A549 (cell line): ENCODE data around the gene NDUFA11.

Source experiments
- CBX8 ChIP-seq: fragments of 200-600 bp; sonication (generic); IDR thresholded peaks from 2 replicates; pipeline ENCODE4 v1.6.1; 2016
- CEBPB ChIP-seq, 2 experiments: fragments of >200 bp in 1 of 2; sonication (Bioruptor Twin) in 1 of 2; formaldehyde crosslinking in 1 of 2; IDR thresholded peaks; 2 replicates each; pipeline ENCODE4 v1.6.1; 2012 to 2016
- CHD2 ChIP-seq: fragments of 150-350 bp; IDR thresholded peaks from 2 replicates; pipeline ENCODE4 v1.6.1; 2014; ENCODE audit warnings: low read length; ENCODE audit not compliant: partially characterized antibody
- EHMT2 ChIP-seq: fragments of 200-600 bp; sonication (generic); IDR thresholded peaks from 2 replicates; pipeline ENCODE4 v1.6.1; 2016; ENCODE audit warnings: antibody characterized with exemption, low read depth, mild to moderate bottlenecking, moderate library complexity
- EP300 ChIP-seq, 2 experiments: fragments of >200 bp; sonication (Bioruptor Twin); formaldehyde crosslinking; IDR thresholded peaks; 2 replicates in 1 of 2; 3 replicates in 1 of 2; pipeline ENCODE4 v1.6.1; 2016 to 2017
- FOSB ChIP-seq: fragments of 250-450 bp; sonication (Bioruptor Pico); IDR thresholded peaks from 2 replicates; pipeline ENCODE4 v1.5.0; 2020; ENCODE audit warnings: mild to moderate bottlenecking, moderate library complexity
- MAFK ChIP-seq: fragments of 450-650 bp; IDR thresholded peaks from 2 replicates; pipeline ENCODE4 v1.6.1; 2014; ENCODE audit not compliant: partially characterized antibody
- MYC ChIP-seq: IDR thresholded peaks from 2 replicates; pipeline ENCODE4 v1.6.1; 2012; ENCODE audit warnings: mild to moderate bottlenecking, inconsistent platforms, low read length, improper control_type of control experiment, borderline replicate concordance
- NR3C1 ChIP-seq: fragments of >200 bp; sonication (Bioruptor Twin); formaldehyde crosslinking; IDR thresholded peaks from 3 replicates; pipeline ENCODE4 v1.6.1; 2017
- RFX5 ChIP-seq: fragments of 450-650 bp; IDR thresholded peaks from 2 replicates; pipeline ENCODE4 v1.7.1; 2014; ENCODE audit warnings: antibody characterized with exemption, mild to moderate bottlenecking, moderate library complexity
- TF ChIP-seq, protein P1 (sequence below): fragments of >200 bp; sonication (Bioruptor Twin); formaldehyde crosslinking; IDR thresholded peaks from 3 replicates; pipeline ENCODE4 v1.5.1; 2016
- TF ChIP-seq, protein P2 (sequence below): IDR thresholded peaks from 2 replicates; pipeline ENCODE4 v1.6.1; 2012
- TF ChIP-seq, protein P3 (sequence below): fragments of 150-350 bp; IDR thresholded peaks from 2 replicates; pipeline ENCODE4 v1.6.1; 2014; ENCODE audit warnings: low read depth, mild to moderate bottlenecking, low read length
- TF ChIP-seq, protein P4 (sequence below): IDR thresholded peaks from 2 replicates; pipeline ENCODE4 v1.6.1; 2012

DNA sequence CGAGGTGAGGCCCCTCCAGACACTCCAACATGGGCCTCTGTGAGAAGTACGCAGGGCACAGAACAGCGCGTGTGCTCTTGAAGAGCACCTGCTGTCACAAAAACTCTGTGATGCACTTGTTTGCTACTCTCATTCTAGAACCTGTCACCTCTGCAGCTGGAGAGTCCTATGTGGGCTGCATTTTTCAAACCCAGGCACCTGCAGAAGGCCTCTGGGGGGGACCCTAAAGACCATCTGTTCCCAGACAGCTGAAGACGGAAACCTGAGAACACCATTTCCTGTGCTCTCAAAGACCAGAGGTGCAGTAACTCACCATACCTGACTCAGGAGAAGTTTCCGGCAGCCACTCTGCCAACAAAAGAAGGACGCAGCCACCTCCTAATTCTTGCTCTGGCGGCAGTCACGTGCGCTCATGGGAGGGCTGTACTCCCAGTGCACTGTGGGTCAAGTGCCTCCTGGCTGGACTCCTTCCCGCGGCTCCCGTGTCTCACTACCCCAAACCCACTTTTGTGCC lies 46.3 kb upstream of the NDUFA11 start:
- TF ChIP-seq CBX8 (no peak), RFX5 (no peak), MYC (no peak), MAFK (no peak), EP300 (IDR thresholded peaks at IDR 0.05) (no peak), CEBPB (IDR thresholded peaks at IDR 0.05) (no peak), CHD2 (no peak), EHMT2 (no peak), FOSB (CRISPR knock-in tag) (no peak), NR3C1 (no peak)
- TF ChIP-seq, protein P1, sequence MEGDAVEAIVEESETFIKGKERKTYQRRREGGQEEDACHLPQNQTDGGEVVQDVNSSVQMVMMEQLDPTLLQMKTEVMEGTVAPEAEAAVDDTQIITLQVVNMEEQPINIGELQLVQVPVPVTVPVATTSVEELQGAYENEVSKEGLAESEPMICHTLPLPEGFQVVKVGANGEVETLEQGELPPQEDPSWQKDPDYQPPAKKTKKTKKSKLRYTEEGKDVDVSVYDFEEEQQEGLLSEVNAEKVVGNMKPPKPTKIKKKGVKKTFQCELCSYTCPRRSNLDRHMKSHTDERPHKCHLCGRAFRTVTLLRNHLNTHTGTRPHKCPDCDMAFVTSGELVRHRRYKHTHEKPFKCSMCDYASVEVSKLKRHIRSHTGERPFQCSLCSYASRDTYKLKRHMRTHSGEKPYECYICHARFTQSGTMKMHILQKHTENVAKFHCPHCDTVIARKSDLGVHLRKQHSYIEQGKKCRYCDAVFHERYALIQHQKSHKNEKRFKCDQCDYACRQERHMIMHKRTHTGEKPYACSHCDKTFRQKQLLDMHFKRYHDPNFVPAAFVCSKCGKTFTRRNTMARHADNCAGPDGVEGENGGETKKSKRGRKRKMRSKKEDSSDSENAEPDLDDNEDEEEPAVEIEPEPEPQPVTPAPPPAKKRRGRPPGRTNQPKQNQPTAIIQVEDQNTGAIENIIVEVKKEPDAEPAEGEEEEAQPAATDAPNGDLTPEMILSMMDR: no peak
- TF ChIP-seq, protein P2, sequence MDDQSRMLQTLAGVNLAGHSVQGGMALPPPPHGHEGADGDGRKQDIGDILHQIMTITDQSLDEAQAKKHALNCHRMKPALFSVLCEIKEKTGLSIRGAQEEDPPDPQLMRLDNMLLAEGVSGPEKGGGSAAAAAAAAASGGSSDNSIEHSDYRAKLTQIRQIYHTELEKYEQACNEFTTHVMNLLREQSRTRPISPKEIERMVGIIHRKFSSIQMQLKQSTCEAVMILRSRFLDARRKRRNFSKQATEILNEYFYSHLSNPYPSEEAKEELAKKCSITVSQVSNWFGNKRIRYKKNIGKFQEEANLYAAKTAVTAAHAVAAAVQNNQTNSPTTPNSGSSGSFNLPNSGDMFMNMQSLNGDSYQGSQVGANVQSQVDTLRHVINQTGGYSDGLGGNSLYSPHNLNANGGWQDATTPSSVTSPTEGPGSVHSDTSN: no peak
- TF ChIP-seq, protein P3, sequence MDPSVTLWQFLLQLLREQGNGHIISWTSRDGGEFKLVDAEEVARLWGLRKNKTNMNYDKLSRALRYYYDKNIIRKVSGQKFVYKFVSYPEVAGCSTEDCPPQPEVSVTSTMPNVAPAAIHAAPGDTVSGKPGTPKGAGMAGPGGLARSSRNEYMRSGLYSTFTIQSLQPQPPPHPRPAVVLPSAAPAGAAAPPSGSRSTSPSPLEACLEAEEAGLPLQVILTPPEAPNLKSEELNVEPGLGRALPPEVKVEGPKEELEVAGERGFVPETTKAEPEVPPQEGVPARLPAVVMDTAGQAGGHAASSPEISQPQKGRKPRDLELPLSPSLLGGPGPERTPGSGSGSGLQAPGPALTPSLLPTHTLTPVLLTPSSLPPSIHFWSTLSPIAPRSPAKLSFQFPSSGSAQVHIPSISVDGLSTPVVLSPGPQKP: no peak
- TF ChIP-seq, protein P4, sequence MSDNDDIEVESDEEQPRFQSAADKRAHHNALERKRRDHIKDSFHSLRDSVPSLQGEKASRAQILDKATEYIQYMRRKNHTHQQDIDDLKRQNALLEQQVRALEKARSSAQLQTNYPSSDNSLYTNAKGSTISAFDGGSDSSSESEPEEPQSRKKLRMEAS: no peak
